HL-60 (cell line): ENCODE results near the gene POU3F2.

Experiments
- CTCF ChIP-seq: IDR thresholded peaks from one replicate; pipeline ENCODE4 v1.5.1; 2011; ENCODE audit warnings: low read length, control low read depth, inconsistent platforms; ENCODE audit not compliant: insufficient read depth
- POLR2AphosphoS5 ChIP-seq: IDR thresholded peaks from 2 replicates; pipeline ENCODE4 v1.6.1; 2012; ENCODE audit warnings: low read depth
- REST ChIP-seq: IDR thresholded peaks from 2 replicates; pipeline ENCODE4 v1.6.1; 2012; ENCODE audit warnings: low read depth; ENCODE audit not compliant: insufficient replicate concordance

DNA sequence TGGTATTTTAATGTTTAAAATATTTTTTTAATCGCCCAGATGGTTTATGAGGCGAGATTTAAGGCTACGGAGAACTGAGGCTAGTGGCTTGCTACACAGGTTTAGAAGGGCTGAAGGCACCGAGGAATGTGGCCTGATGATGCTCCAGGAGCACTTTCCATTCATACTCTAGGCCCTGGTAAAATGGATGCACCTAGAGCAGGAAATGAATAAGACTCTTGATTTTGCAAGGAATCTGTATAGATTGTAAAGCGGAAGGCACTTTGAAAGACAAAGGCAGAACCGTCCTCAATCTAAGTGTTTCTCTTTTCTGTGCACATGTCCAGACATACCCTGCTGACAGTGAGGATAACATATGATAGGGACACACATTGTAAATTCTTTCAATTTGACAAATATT is 30.1 kb downstream of the POU3F2 start:
- no peak for TF ChIP-seq CTCF
- TF ChIP-seq POLR2AphosphoS5: no peak
- no peak for TF ChIP-seq REST
